ENCODE measurements around the gene CTDSPL. TPM values are rescaled to one million over a fixed set of nuclear protein-coding genes. Genes with fewer than 3 reads are reported as not detected.

Gene CTDSPL
- total and polyA plus RNA-seq, 2 of the 13 experiments (the other 11 are each of a cell fraction or from before 2014, with no cell fraction given) = 26.1 to 142 TPM

DNA sequence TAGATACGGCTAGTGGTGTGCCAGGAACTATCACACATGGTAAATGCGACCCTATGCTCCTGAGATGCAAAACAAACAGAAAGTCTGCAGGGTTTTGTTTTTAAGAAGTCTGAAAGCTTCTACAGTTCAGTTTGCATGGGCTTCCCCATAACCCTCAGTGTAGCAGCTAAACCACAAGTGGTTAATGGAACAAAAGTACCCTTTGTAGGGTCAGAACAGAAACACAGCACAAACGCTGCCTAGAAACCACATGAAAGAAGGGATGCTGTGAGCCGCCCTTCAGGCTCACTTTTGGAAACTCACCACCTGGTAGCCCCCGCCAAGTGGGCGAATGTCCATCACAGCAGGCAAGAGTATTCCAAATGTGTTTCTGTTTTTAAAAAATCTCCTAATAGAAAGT lies 46.2 kb downstream of the CTDSPL start (continued):
- TF ChIP-seq NFIB (CRISPR knock-in tag; IDR thresholded peaks at IDR 0.05; ENCODE audit: borderline replicate concordance) (no peak), ZBTB39 (CRISPR knock-in tag; IDR thresholded peaks at IDR 0.05) (no peak), NCOR1 (IDR thresholded peaks at IDR 0.05; ENCODE audit: borderline replicate concordance, low read length) (peak; percentile 61; the same call in 1 of the 2 replicates), KLF16 (CRISPR knock-in tag; IDR thresholded peaks at IDR 0.05) (no peak), PAXIP1 (CRISPR knock-in tag; conservative IDR thresholded peaks at IDR 0.05) (peak; percentile 55), HDAC6 (IDR thresholded peaks at IDR 0.05; ENCODE audit: low read depth, low read length) (no peak), EP300 (IDR thresholded peaks at IDR 0.05; ENCODE audit: low read depth in 2 of 2, low read length in 2 of 2) (peak in 1 of 2 experiments; percentile 67; a peak in 2 of 4 replicates), EP300 (CRISPR knock-in tag; IDR thresholded peaks at IDR 0.05; ENCODE audit: borderline replicate concordance) (peak; percentile 87), ESRRA (CRISPR knock-in tag; IDR thresholded peaks at IDR 0.05; ENCODE audit: low read depth) (no peak), RARA (CRISPR knock-in tag; IDR thresholded peaks at IDR 0.05) (peak; percentile 67), TBL1XR1 (IDR thresholded peaks at IDR 0.05; ENCODE audit: borderline replicate concordance, low read length, partially characterized antibody) (no peak), NR2F6 (IDR thresholded peaks at IDR 0.05) (peak; percentile 45; the same call in 1 of the 2 replicates), NR2F6 (CRISPR knock-in tag; IDR thresholded peaks at IDR 0.05) (peak; percentile 29; the same call in 1 of the 2 replicates), RCOR2 (CRISPR knock-in tag; IDR thresholded peaks at IDR 0.05) (peak; percentile 66), ZNF512 (CRISPR knock-in tag; IDR thresholded peaks at IDR 0.05) (no peak), CBX5 (CRISPR knock-in tag; IDR thresholded peaks at IDR 0.05; ENCODE audit: borderline replicate concordance) (peak; percentile 51; the same call in 1 of the 2 replicates), SOX13 (IDR thresholded peaks at IDR 0.05) (peak; percentile 65; the same call in 1 of the 2 replicates), SOX13 (CRISPR knock-in tag; conservative IDR thresholded peaks at IDR 0.05 in 1 of 2, IDR thresholded peaks at IDR 0.05 in 1 of 2) (peak in 1 of 2 experiments; percentile 91; a peak in 2 of 4 replicates), MIER3 (CRISPR knock-in tag; IDR thresholded peaks at IDR 0.05; ENCODE audit: borderline replicate concordance) (no peak), ISL2 (CRISPR knock-in tag; IDR thresholded peaks at IDR 0.05) (peak; percentile 83; the same call in 1 of the 2 replicates), CREM (IDR thresholded peaks at IDR 0.05) (peak; percentile 59), CREM (CRISPR knock-in tag; IDR thresholded peaks at IDR 0.05) (no peak)

Data from HepG2 (cell line).